ENCODE results near the gene RNF38. TPM values are rescaled to one million over a fixed set of nuclear protein-coding genes. Genes with fewer than 3 reads are reported as not detected.

The RNF38 gene
- total RNA-seq, 3 donors from 2014 or later, result 30.8 to 45.8 (median 36.0) TPM

GRCh38 chr9:36436909-36437308 is 36.8 kb upstream of the RNF38 start:
- DNase-seq (ENCODE audit: low spot score in 2 of 2), result no peak
- TF ChIP-seq POLR2A (IDR thresholded peaks at IDR 0.05), result no peak
- no peak for TF ChIP-seq CTCF (IDR thresholded peaks at IDR 0.05)
- TF ChIP-seq POLR2AphosphoS5 (IDR thresholded peaks at IDR 0.05), result no peak
- Histone ChIP-seq H3K4me1 (no peaks in the 10 kb centered on the region), H3K4me3 (no peak overlapping the region), H3K27ac (no peak overlapping the region), H3K36me3 (no peaks in the 10 kb centered on the region), H3K9me3 (no peaks in the 10 kb centered on the region), H3K27me3 (no peaks in the 10 kb centered on the region)
- intact Hi-C loops (cut with DNase I; ENCODE audit: low total_unique reads), result no loop called here

- intact Hi-C loops (cut with DNase I; ENCODE audit: low total_unique reads), result no loop called here
- H3K27ac ChIP-seq, result no peak overlapping the region
- DNase-seq (ENCODE audit: low spot score in 2 of 2), result no peak
- H3K27me3 ChIP-seq, result no peaks in the 10 kb centered on the region
- H3K9me3 ChIP-seq, result no peaks in the 10 kb centered on the region
- no peaks in the 10 kb centered on the region for H3K4me1 ChIP-seq
- no peaks in the 10 kb centered on the region for H3K36me3 ChIP-seq
- no peak for TF ChIP-seq POLR2A (IDR thresholded peaks at IDR 0.05)
- no peak overlapping the region for H3K4me3 ChIP-seq
These were observed 33.3 kb upstream of the RNF38 start for GRCh38 chr9:36433386-36433785.

- no peaks in the 10 kb centered on the region for H3K9me3 ChIP-seq
- DNase-seq (ENCODE audit: low spot score in 2 of 2), result no peak
- H3K4me1 ChIP-seq, result no peaks in the 10 kb centered on the region
- H3K27ac ChIP-seq, result no peak overlapping the region
- no peaks in the 10 kb centered on the region for H3K27me3 ChIP-seq
- TF ChIP-seq CTCF (IDR thresholded peaks at IDR 0.05) (no peak), POLR2A (IDR thresholded peaks at IDR 0.05) (no peak), POLR2AphosphoS5 (IDR thresholded peaks at IDR 0.05) (no peak)
- intact Hi-C loops (cut with DNase I; ENCODE audit: low total_unique reads), result no loop called here
- H3K36me3 ChIP-seq, result no peaks in the 10 kb centered on the region
- no peak overlapping the region for H3K4me3 ChIP-seq
These were observed 31.0 kb upstream of the RNF38 start for GRCh38 chr9:36431078-36431477.

GRCh38 chr9:36426945-36427344 is 26.9 kb upstream of the RNF38 start:
- no peaks in the 10 kb centered on the region for H3K9me3 ChIP-seq
- no peaks in the 10 kb centered on the region for H3K4me1 ChIP-seq
- no peaks in the 10 kb centered on the region for H3K27me3 ChIP-seq
- no peaks in the 10 kb centered on the region for H3K36me3 ChIP-seq
- intact Hi-C loops (cut with DNase I; ENCODE audit: low total_unique reads), result no loop called here
- no peak for DNase-seq (ENCODE audit: low spot score in 2 of 2)
- TF ChIP-seq POLR2A (IDR thresholded peaks at IDR 0.05) (no peak), POLR2AphosphoS5 (IDR thresholded peaks at IDR 0.05) (no peak), CTCF (IDR thresholded peaks at IDR 0.05) (no peak)
- no peak overlapping the region for H3K4me3 ChIP-seq
- no peak overlapping the region for H3K27ac ChIP-seq

- intact Hi-C loops (cut with DNase I; ENCODE audit: low total_unique reads), result no loop called here
- no peaks in the 10 kb centered on the region for H3K36me3 ChIP-seq
- no peaks in the 10 kb centered on the region for H3K4me1 ChIP-seq
- no peaks in the 10 kb centered on the region for H3K27me3 ChIP-seq
- no peak overlapping the region for H3K4me3 ChIP-seq
- no peaks in the 10 kb centered on the region for H3K9me3 ChIP-seq
- TF ChIP-seq CTCF (IDR thresholded peaks at IDR 0.05) (no peak), POLR2AphosphoS5 (IDR thresholded peaks at IDR 0.05) (no peak), POLR2A (IDR thresholded peaks at IDR 0.05) (no peak)
- DNase-seq (ENCODE audit: low spot score in 2 of 2), result no peak
- H3K27ac ChIP-seq, result no peak overlapping the region
These were observed 26.3 kb upstream of the RNF38 start for GRCh38 chr9:36426348-36426747.
